Pancreas (tissue), 10 donors: ENCODE measurements around the gene TSPAN4. TPM values are rescaled to one million over a fixed set of nuclear protein-coding genes. Genes with fewer than 3 reads are reported as not detected.

ENCODE experiments used
- ATAC-seq, 4 donors: fragments of 200-7000 bp; cut with Tn5 transposase; one replicate each; pipeline versions ENCODE4 v1.8.0 to v1.9.1; 2020; ENCODE audit warnings: mild to moderate bottlenecking in 4 of 4, moderate library complexity in 4 of 4
- DNase-seq, 6 donors: peaks; one replicate each; pipeline ENCODE4 v3.0.0-alpha.2; 2020
- FAIRE-seq: peaks from 2 replicates; lab custom pipeline; 2012; peaks lifted over from hg19 to GRCh38; lab: Jason Lieb, UNC
- H3K27ac ChIP-seq, 4 donors: fragments of 200-600 bp; sonication (generic); 1 replicate in 3 of 4; 2 replicates in 1 of 4; pipeline versions ENCODE4 v1.5.0 to v1.8.0; 2020
- H3K27me3 ChIP-seq, 4 donors: fragments of 200-600 bp; one replicate each; pipeline ENCODE4 v1.8.0; 2021
- H3K36me3 ChIP-seq, 3 donors: fragments of 200-600 bp; sonication (generic) in 1 of 3; one replicate each; pipeline versions ENCODE4 v1.5.0 to v1.8.0; 2020 to 2021
- H3K4me1 ChIP-seq, 3 donors: fragments of 200-600 bp; one replicate each; pipeline ENCODE4 v1.8.0; 2021
- H3K4me3 ChIP-seq, 4 donors: fragments of 200-600 bp; sonication (generic) in 2 of 4; one replicate each; pipeline versions ENCODE4 v1.5.0 to v1.8.0; 2020 to 2021
- H3K9me3 ChIP-seq, 4 donors: fragments of 200-600 bp; one replicate each; pipeline ENCODE4 v1.8.0; 2021
- CTCF ChIP-seq, 4 donors: fragments of 200-600 bp; sonication (generic) in 3 of 4; IDR thresholded peaks; one replicate each; pipeline versions ENCODE4 v1.5.0 to v1.8.0; 2021; ENCODE audit warnings: antibody characterized with exemption in 4 of 4
- WGBS, 2 donors: extraction: QIAGEN DNeasy Blood & Tissue Kit; methylation state at CpG; one replicate each; pipeline ENCODE4 v1.1.7; 2013; 5-methylcytosine and 5-hydroxymethylcytosine counted together
- intact Hi-C, 3 donors: fragments of 100-400 bp; cut with DNase I; formaldehyde crosslinking; loops; one replicate each; pipeline versions ENCODE4 v1.11.1 to v1.14.2; 2022
- polyA plus RNA-seq, 2 donors: library from polyadenylated mRNA; stranded (reverse); fragments of 200-250 nt; gene quantifications; one replicate each; pipeline ENCODE4 v1.2.3, GENCODE V29; 2013
- total RNA-seq, 6 donors: library from RNA; stranded (reverse); fragmentation: NEBNext Ultra II Directional in 4 of 6; extraction: Animal tissue kit (Norgen Biotek cat#: 25700) in 4 of 6; gene quantifications; one replicate each; pipeline versions ENCODE4 v1.2.1 to v1.2.4, GENCODE V29; 2021 to 2023
- donor health status: healthy with polysubstance abuse.
- donor health status: DM: no; HTN: no; CAD: no; lungs with moderate emphysema.
- donor health status: DM: no; HTN: no; CAD: no.
- donor health status: control.
- donor health status: control.
- donor health status: Bipolar disorder and iron deficiency.
- donor health status: DM: yes; HTN: yes; CAD: no.
- donor health status: DM: no; HTN: no; CAD: no.
- donor health status: DM: no; HTN: no; CAD: no.
- donor health status: DM: yes; HTN: yes; CAD: no.

The TSPAN4 gene
- total and polyA plus RNA-seq, 8 donors = 15.3 to 67.2 (median 20.3) TPM

GRCh38 chr11:826836-827145 is 15.9 kb upstream of the TSPAN4 start:
- Histone ChIP-seq H3K4me1 (peaks cover 26 to 48% (median 41%) of the 10 kb centered on the region in 3 donors), H3K4me3 (peak overlapping the region; percentile 51 to 69 (median 60)), H3K9me3 (no peaks in the 10 kb centered on the region), H3K27ac (peak overlapping the region; percentile 88 to 97 (median 91)), H3K36me3 (peaks cover 0 to 10% (median 6%) of the 10 kb centered on the region in 3 donors), H3K27me3 (no peaks in the 10 kb centered on the region)
- intact Hi-C loops = no loop called here
- WGBS, 2 donors = 1 to 3% methylated on average over 17 to 22 of the region's 22 CpGs
- ATAC-seq (no peak), DNase-seq (peak in 1 of 6 donors; percentile 80), FAIRE-seq (no peak)
- no peak for TF ChIP-seq CTCF (IDR thresholded peaks at IDR 0.05)

- TF ChIP-seq CTCF (IDR thresholded peaks at IDR 0.05) = no peak
- intact Hi-C loops = no loop called here
- DNase-seq (peak; percentile 80 to 90 (median 82)), FAIRE-seq (no peak), ATAC-seq (peak; percentile 23 to 41 (median 32))
- Histone ChIP-seq H3K9me3 (no peaks in the 10 kb centered on the region), H3K4me3 (peak overlapping the region; percentile 51 to 69 (median 60)), H3K4me1 (peaks cover 21 to 45% (median 35%) of the 10 kb centered on the region in 3 donors), H3K27ac (peak overlapping the region; percentile 88 to 97 (median 91)), H3K27me3 (no peaks in the 10 kb centered on the region), H3K36me3 (peaks cover 0 to 10% (median 6%) of the 10 kb centered on the region in 3 donors)
- WGBS, 2 donors = 1 to 5% methylated on average over 23 to 66 of the region's 66 CpGs
Observed at GRCh38 chr11:827146-827896, 15.3 kb upstream of the TSPAN4 start.

GRCh38 chr11:827897-828192 is 14.8 kb upstream of the TSPAN4 start, which contains the start of gene CRACR2B:
Gene CRACR2B (plus strand): TSS chr11:827919. CDS start chr11:828608, 689 bp downstream.
- H3K36me3 ChIP-seq = peaks cover 0 to 10% (median 6%) of the 10 kb centered on the region in 3 donors
- H3K27ac ChIP-seq = peak within 1 kb of the TSS; percentile 88 to 97 (median 91)
- H3K4me1 ChIP-seq = peaks cover 20 to 43% (median 34%) of the 10 kb centered on the region in 3 donors
- DNase-seq (no peak), FAIRE-seq (no peak), ATAC-seq (peak; percentile 0 to 4 (median 1))
- WGBS, 2 donors = 14 to 25% methylated on average over 5 of the region's 5 CpGs
- no peak for TF ChIP-seq CTCF (IDR thresholded peaks at IDR 0.05)
- H3K27me3 ChIP-seq = no peaks in the 10 kb centered on the region
- intact Hi-C loops = no loop called here
- peak within 1 kb of the TSS; percentile 51 to 69 (median 60) for H3K4me3 ChIP-seq
- H3K9me3 ChIP-seq = no peaks in the 10 kb centered on the region

- peak overlapping the region in 3 of 4 donors; percentile 0 to 69 (median 63) for H3K4me3 ChIP-seq
Observed at GRCh38 chr11:828506-829175, 14.0 kb upstream of the TSPAN4 start.

More at GRCh38 chr11:828506-829175, 14.0 kb upstream of the TSPAN4 start:
- Histone ChIP-seq H3K9me3 (no peaks in the 10 kb centered on the region), H3K27me3 (no peaks in the 10 kb centered on the region), H3K27ac (peak overlapping the region; percentile 8 to 97 (median 50)), H3K36me3 (peaks cover 0 to 10% (median 6%) of the 10 kb centered on the region in 3 donors), H3K4me1 (peaks cover 20 to 36% (median 34%) of the 10 kb centered on the region in 3 donors)
- WGBS, 2 donors = 56% methylated on average over 20 to 21 of the region's 21 CpGs
- intact Hi-C loops = no loop called here
- DNase-seq (peak in 2 of 6 donors; percentile 58 to 81), ATAC-seq (no peak), FAIRE-seq (no peak)
- no peak for TF ChIP-seq CTCF (IDR thresholded peaks at IDR 0.05)
